Activated T-cell treated with anti-CD3 and anti-CD28 coated beads, Interleukin-2, amount 50 U/mL, for 1 hour (primary cell): ENCODE data around the gene SERPINB6.

Experiments
- DNase-seq: peaks from one replicate; pipeline ENCODE4 v3.0.0-alpha.2; 2020

Gene SERPINB6

GRCh38 chr6:2901645-2902502 is 69.5 kb downstream of the SERPINB6 start:
- DNase-seq: peak; percentile 37

DNA sequence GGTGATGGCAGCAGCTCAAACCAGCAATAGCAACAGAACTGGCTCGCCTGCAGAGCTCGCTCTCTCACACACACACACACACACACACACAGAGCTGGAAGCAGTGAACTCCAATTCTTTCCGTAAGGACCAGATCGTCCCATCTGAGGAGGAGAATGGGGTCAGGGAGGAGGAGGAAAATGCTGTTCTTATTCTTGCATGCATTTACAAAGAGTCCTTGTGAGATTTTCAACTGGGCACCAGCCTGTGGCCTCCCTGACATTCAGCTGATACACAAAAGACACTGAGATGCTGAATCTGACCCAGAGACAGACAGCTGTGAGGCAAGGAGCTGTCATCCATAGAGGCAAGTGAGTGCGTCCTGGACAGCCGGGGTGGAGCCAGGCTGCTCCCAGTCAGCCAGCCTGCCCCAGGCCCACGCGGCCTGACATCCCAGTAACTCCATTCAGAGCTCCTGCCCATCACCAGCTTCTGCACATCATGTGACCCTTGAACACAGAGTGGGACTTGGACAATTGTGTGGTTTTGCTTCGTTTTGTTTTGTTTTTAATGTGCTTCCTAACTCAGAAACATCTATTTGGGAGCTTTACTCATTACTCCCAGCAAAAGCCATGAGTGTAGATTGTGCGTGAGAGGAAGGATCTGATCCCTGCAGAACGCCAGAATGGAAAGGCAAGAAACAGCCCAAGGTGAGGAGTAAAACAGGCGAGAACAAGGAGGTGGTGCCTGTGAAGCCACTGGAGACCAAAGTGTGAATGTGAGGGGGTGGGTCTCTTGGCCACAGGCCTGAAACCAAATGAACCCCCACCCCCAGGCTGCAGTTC is 70.3 kb downstream of the SERPINB6 start:
- peak; percentile 39 for DNase-seq

GRCh38 chr6:2900221-2900807 is 71.1 kb downstream of the SERPINB6 start:
- peak; percentile 40 for DNase-seq

- DNase-seq: peak; percentile 39
These were observed 71.8 kb downstream of the SERPINB6 start for GRCh38 chr6:2899596-2899995.
